K562 (cell line): ENCODE measurements around the gene CCDC167. TPM values are rescaled to one million over a fixed set of nuclear protein-coding genes. Genes with fewer than 3 reads are reported as not detected.

Experiments
- ATAC-seq: fragments of 200-7000 bp; cut with Tn5 transposase; 3 replicates; pipeline ENCODE4 v1.9.1; 2020; ENCODE audit warnings: moderate library complexity
- BruUV-seq: library from RNA; stranded (reverse); fragments of 400-500 nt; replicated peaks from 2 replicates; lab custom pipeline; 2021; lab: Mats Ljungman, UMichigan
- CTCF ChIA-PET: fragments of 300-600 bp; formaldehyde crosslinking; extraction: SDS; loops from one replicate; lab custom pipeline; 2021; ENCODE audit warnings: low intra/inter-chr PET ratio; lab: Yijun Ruan, JAX
- POLR2A ChIA-PET: fragments of 300-600, 350-650 bp; sonication (Branson Sonifier 250); formaldehyde crosslinking; extraction: SDS; loops from one replicate; lab custom pipeline; 2021; ENCODE audit warnings: antibody characterized with exemption, inconsistent platforms; lab: Yijun Ruan, JAX
- DNase-seq, 4 experiments: peaks; one replicate each; pipeline versions ENCODE4 v3.0.0 to v3.0.0-alpha.2; 2011 to 2018; ENCODE audit warnings: low spot score in 3 of 4, mixed read lengths in 3 of 4; ENCODE audit errors: extremely low read depth in 1 of 4
- FAIRE-seq: peaks from 2 replicates; lab custom pipeline; 2011; peaks lifted over from hg19 to GRCh38; lab: Jason Lieb, UNC
- H2AFZ ChIP-seq: 2 replicates; pipeline ENCODE4 v1.6.0; 2011; ENCODE audit warnings: low read depth, low read length, control low read depth, inconsistent platforms
- H3K27ac ChIP-seq: fragments of 200-600 bp; 3 replicates; pipeline ENCODE4 v1.8.0; 2011; ENCODE audit warnings: low read depth, mild to moderate bottlenecking, control low read depth, inconsistent platforms, low read length, moderate library complexity, mixed read lengths; ENCODE audit errors: extremely low read depth
- H3K27me3 ChIP-seq, 2 experiments: fragments of 300-600 bp in 1 of 2; 2 replicates in 1 of 2; 3 replicates in 1 of 2; pipeline versions ENCODE4 v1.6.0 to v1.8.0; 2011; ENCODE audit warnings: inconsistent platforms in 2 of 2, low read length in 2 of 2, mild to moderate bottlenecking in 1 of 2, mixed read lengths in 1 of 2, moderate library complexity in 1 of 2; ENCODE audit not compliant: control insufficient read depth in 2 of 2, insufficient read depth in 2 of 2
- H3K36me3 ChIP-seq: fragments of 300-600 bp; 3 replicates; pipeline ENCODE4 v1.8.0; 2011; ENCODE audit warnings: mild to moderate bottlenecking, low read length, inconsistent platforms; ENCODE audit not compliant: control insufficient read depth, insufficient read depth
- H3K4me1 ChIP-seq, 2 experiments: fragments of 200-600 bp in 1 of 2; replicated peaks in 1 of 2; 2 replicates in 1 of 2; 3 replicates in 1 of 2; pipeline versions ENCODE4 v1.5.1 to v1.8.0; 2011; ENCODE audit warnings: inconsistent platforms in 2 of 2, low read length in 2 of 2, mild to moderate bottlenecking in 1 of 2, mixed read lengths in 1 of 2, moderate library complexity in 1 of 2; ENCODE audit not compliant: control insufficient read depth in 2 of 2, insufficient read depth in 2 of 2
- H3K4me2 ChIP-seq: 2 replicates; pipeline ENCODE4 v1.6.1; 2011; ENCODE audit warnings: low read length, control low read depth, inconsistent platforms, mixed read lengths; ENCODE audit not compliant: insufficient read depth
- H3K4me3 ChIP-seq: fragments of 200-600 bp; sonication (generic), shearing (Covaris generic); 2 replicates; pipeline ENCODE4 v1.5.1; 2016; ENCODE audit warnings: control low read depth, inconsistent platforms
- H3K79me2 ChIP-seq: fragments of 200-600 bp; 3 replicates; pipeline ENCODE4 v1.8.0; 2011; ENCODE audit warnings: low read length, inconsistent platforms; ENCODE audit not compliant: control insufficient read depth, insufficient read depth
- H3K9ac ChIP-seq, 2 experiments: 2 replicates each; pipeline versions ENCODE4 v1.6.0 to v1.6.1; 2011; ENCODE audit warnings: low read depth in 2 of 2, low read length in 2 of 2, control low read depth in 1 of 2, inconsistent platforms in 1 of 2, mild to moderate bottlenecking in 1 of 2, mixed read lengths in 1 of 2; ENCODE audit not compliant: insufficient read depth in 1 of 2
- H3K9me1 ChIP-seq: one replicate; pipeline ENCODE4 v1.6.0; 2011; ENCODE audit warnings: inconsistent platforms, mild to moderate bottlenecking, low read length, moderate library complexity; ENCODE audit not compliant: control insufficient read depth, insufficient read depth
- H3K9me3 ChIP-seq: replicated peaks from 2 replicates; pipeline ENCODE4 v1.5.1; 2011; ENCODE audit warnings: low read depth, low read length, inconsistent platforms; ENCODE audit not compliant: control insufficient read depth, insufficient read depth
- H4K20me1 ChIP-seq: replicated peaks from 2 replicates; pipeline ENCODE4 v1.6.1; 2011; ENCODE audit warnings: low read length, inconsistent platforms, mixed read lengths; ENCODE audit not compliant: control insufficient read depth, insufficient read depth
- CREM ChIP-seq: IDR thresholded peaks from 2 replicates; pipeline ENCODE4 v1.6.1; 2014; ENCODE audit warnings: antibody characterized with exemption, low read depth
- GMEB1 ChIP-seq: fragments of 250-450 bp; sonication (Bioruptor Pico); IDR thresholded peaks from 2 replicates; pipeline ENCODE4 v1.4.0; 2020; ENCODE audit warnings: mild to moderate bottlenecking
- HSF4 ChIP-seq: fragments of 250-450 bp; sonication (Bioruptor Pico); IDR thresholded peaks from 2 replicates; pipeline ENCODE4 v2.1.2; 2022; ENCODE audit warnings: mild to moderate bottlenecking, moderate library complexity, borderline replicate concordance
- MEF2A ChIP-seq: IDR thresholded peaks from 2 replicates; pipeline ENCODE4 v1.6.1; 2011; ENCODE audit warnings: low read depth, mild to moderate bottlenecking, low read length, moderate library complexity; ENCODE audit not compliant: control insufficient read depth
- PCBP2 ChIP-seq: fragments of 200-400 bp; formaldehyde crosslinking; IDR thresholded peaks from 2 replicates; pipeline ENCODE4 v1.6.1; 2018; ENCODE audit warnings: low read length, low read depth, mild to moderate bottlenecking, moderate library complexity; ENCODE audit not compliant: poor library complexity, severe bottlenecking
- RBM34 ChIP-seq: fragments of 200-400 bp; formaldehyde crosslinking; IDR thresholded peaks from 2 replicates; pipeline ENCODE4 v1.6.1; 2018; ENCODE audit warnings: low read length, borderline replicate concordance; ENCODE audit not compliant: insufficient read depth
- RBM39 ChIP-seq: fragments of 200-400 bp; formaldehyde crosslinking; optimal IDR thresholded peaks from 2 replicates; pipeline ENCODE3; 2018; ENCODE audit warnings: low read depth, low read length
- SNRNP70 ChIP-seq: fragments of 200-400 bp; formaldehyde crosslinking; optimal IDR thresholded peaks from 2 replicates; pipeline ENCODE3; 2017; ENCODE audit warnings: low read depth, low read length
- XRCC4 ChIP-seq: IDR thresholded peaks from one replicate; pipeline ENCODE4 v1.6.1; 2011; ENCODE audit not compliant: insufficient read depth, insufficient read length; ENCODE audit errors: extremely low read depth
- ZNF512 ChIP-seq: IDR thresholded peaks from 2 replicates; pipeline ENCODE4 v1.6.1; 2016; ENCODE audit warnings: missing genetic modification characterization, missing compliant biosample characterization
- WGBS: fragments of 100-300 bp; shearing (Covaris generic); methylation state at CpG from one replicate; pipeline ENCODE4 v1.1.6; 2016; ENCODE audit warnings: low coverage, mixed read lengths; ENCODE audit not compliant: insufficient coverage; ENCODE audit errors: missing lambda C conversion rate; 5-methylcytosine and 5-hydroxymethylcytosine counted together
- in situ Hi-C: fragments of 300-500 bp; cut with MboI; formaldehyde crosslinking; loops from 4 replicates; pipeline ENCODE4 v1.15.0; 2018; ENCODE audit warnings: inconsistent platforms, mixed read lengths
- intact Hi-C: fragments of 100-400 bp; cut with micrococcal nuclease; formaldehyde crosslinking; loops from 2 replicates; pipeline ENCODE4 v1.14.2; 2022
- polyA plus RNA-seq, 8 experiments: library from polyadenylated mRNA; depleted of rRNA in 4 of 8; stranded (reverse) in 5 of 8; unstranded in 3 of 8; fragments of >200 nt; fragmentation: Nextera tagmentation in 2 of 8; fragmentation: Illumina TruSeq in 1 of 8; extraction: Ambion mirVana in 2 of 8; extraction: Trizol in 1 of 8; gene quantifications; 2 replicates each; pipeline versions ENCODE4 v1.2.1 to v1.2.3, GENCODE V29; 2011 to 2014; ENCODE audit warnings: inconsistent platforms in 1 of 8, missing spikeins in 1 of 8
- total RNA-seq, 7 experiments: library from RNA; depleted of rRNA in 6 of 7; stranded (reverse); fragments of >200 nt in 6 of 7; fragmentation: Illumina TruSeq in 2 of 7; extraction: Trizol in 2 of 7; gene quantifications; 2 replicates each; pipeline versions ENCODE4 v1.2.1 to v1.2.3, GENCODE V29; 2011 to 2021; ENCODE audit warnings: low replicate concordance in 1 of 7
- TF ChIP-seq, protein P1 (sequence below): fragments of 450-650 bp; formaldehyde crosslinking; IDR thresholded peaks from 2 replicates; pipeline ENCODE4 v1.4.0; 2022; ENCODE audit warnings: missing genetic modification characterization
- TF ChIP-seq, protein P2 (sequence below): fragments of 200-800 bp; sonication (Bioruptor generic); IDR thresholded peaks from 2 replicates; pipeline ENCODE4 v1.6.1; 2017; ENCODE audit warnings: missing genetic modification characterization, missing compliant biosample characterization
- TF ChIP-seq, protein P3 (sequence below): fragments of 450-650 bp; IDR thresholded peaks from 2 replicates; pipeline ENCODE4 v1.6.1; 2016; ENCODE audit warnings: antibody characterized with exemption

CCDC167 gene
- total and polyA plus RNA-seq, 9 of the 15 experiments (the other 6 are each of a cell fraction or from before 2014, with no cell fraction given), result 26.0 to 114 (median 45.2) TPM

GRCh38 chr6:37519461-37519860, 19.8 kb upstream of the CCDC167 start:
- DNase-seq (no peak), ATAC-seq (no peak), FAIRE-seq (no peak)
- Histone ChIP-seq H3K9me3 (no peaks in the 10 kb centered on the region), H2AFZ (no peak overlapping the region), H3K27ac (no peak overlapping the region), H3K9me1 (no peaks in the 10 kb centered on the region), H3K9ac (no peak overlapping the region), H4K20me1 (no peaks in the 10 kb centered on the region; the same call in 1 of the 2 replicates), H3K4me1 (peaks cover 0 to 3% of the 10 kb centered on the region in 2 experiments; a peak in 1 of 5 replicates), H3K27me3 (peaks cover 49 to 91% of the 10 kb centered on the region in 2 experiments), H3K79me2 (no peaks in the 10 kb centered on the region), H3K4me3 (no peak overlapping the region), H3K4me2 (no peak overlapping the region), H3K36me3 (no peaks in the 10 kb centered on the region)
- BruUV-seq, result no TSS peak
- intact Hi-C loops (no loop called here), in situ Hi-C loops (no loop called here)
- ChIA-PET CTCF (no interaction called here), POLR2A (interaction anchor here (0.7 to 1.0 kb wide), 2 partner anchors 58 to 221 kb away, joined by 3 read pairs; no protein-coding TSS in a partner anchor)
- WGBS, result 4% methylated on average over 5 of the region's 5 CpGs
- TF ChIP-seq GMEB1 (no peak), HSF4 (no peak), CREM (no peak), XRCC4 (no peak), ZNF512 (tag) (no peak), RBM34 (no peak), PCBP2 (no peak), SNRNP70 (no peak), MEF2A (no peak), RBM39 (no peak)
- TF ChIP-seq, protein P1, sequence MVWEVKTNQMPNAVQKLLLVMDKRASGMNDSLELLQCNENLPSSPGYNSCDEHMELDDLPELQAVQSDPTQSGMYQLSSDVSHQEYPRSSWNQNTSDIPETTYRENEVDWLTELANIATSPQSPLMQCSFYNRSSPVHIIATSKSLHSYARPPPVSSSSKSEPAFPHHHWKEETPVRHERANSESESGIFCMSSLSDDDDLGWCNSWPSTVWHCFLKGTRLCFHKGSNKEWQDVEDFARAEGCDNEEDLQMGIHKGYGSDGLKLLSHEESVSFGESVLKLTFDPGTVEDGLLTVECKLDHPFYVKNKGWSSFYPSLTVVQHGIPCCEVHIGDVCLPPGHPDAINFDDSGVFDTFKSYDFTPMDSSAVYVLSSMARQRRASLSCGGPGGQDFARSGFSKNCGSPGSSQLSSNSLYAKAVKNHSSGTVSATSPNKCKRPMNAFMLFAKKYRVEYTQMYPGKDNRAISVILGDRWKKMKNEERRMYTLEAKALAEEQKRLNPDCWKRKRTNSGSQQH (CRISPR knock-in tag), result no peak
- TF ChIP-seq, protein P2, sequence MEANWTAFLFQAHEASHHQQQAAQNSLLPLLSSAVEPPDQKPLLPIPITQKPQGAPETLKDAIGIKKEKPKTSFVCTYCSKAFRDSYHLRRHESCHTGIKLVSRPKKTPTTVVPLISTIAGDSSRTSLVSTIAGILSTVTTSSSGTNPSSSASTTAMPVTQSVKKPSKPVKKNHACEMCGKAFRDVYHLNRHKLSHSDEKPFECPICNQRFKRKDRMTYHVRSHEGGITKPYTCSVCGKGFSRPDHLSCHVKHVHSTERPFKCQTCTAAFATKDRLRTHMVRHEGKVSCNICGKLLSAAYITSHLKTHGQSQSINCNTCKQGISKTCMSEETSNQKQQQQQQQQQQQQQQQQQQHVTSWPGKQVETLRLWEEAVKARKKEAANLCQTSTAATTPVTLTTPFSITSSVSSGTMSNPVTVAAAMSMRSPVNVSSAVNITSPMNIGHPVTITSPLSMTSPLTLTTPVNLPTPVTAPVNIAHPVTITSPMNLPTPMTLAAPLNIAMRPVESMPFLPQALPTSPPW (CRISPR knock-in tag), result no peak
- TF ChIP-seq, protein P3, sequence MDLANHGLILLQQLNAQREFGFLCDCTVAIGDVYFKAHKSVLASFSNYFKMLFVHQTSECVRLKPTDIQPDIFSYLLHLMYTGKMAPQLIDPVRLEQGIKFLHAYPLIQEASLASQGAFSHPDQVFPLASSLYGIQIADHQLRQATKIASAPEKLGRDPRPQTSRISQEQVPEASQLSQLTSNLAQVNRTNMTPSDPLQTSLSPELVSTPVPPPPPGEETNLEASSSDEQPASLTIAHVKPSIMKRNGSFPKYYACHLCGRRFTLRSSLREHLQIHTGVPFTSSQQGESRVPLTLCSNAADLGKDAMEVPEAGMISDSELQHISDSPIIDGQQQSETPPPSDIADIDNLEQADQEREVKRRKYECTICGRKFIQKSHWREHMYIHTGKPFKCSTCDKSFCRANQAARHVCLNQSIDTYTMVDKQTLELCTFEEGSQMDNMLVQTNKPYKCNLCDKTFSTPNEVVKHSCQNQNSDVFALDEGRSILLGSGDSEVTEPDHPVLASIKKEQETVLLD, result no peak
